ENCODE data around the gene MPG. TPM values are rescaled to one million over a fixed set of nuclear protein-coding genes. Genes with fewer than 3 reads are reported as not detected.

Gene MPG
- total RNA-seq, 1 donor from 2014 or later, result 46.5 TPM

GRCh38 chr16:83781-84615 lies 6.0 kb downstream of the MPG start:
- ATAC-seq, result no peak

- ATAC-seq, result peak; percentile 41
Observed at GRCh38 chr16:84718-85406, 6.8 kb downstream of the MPG start.

- ATAC-seq, result no peak
Observed at GRCh38 chr16:85407-85782, 7.4 kb downstream of the MPG start.

GRCh38 chr16:85865-86264 lies 7.8 kb downstream of the MPG start:
- no peak for ATAC-seq

- ATAC-seq, result no peak
Observed at GRCh38 chr16:86483-86952, 8.5 kb downstream of the MPG start.

- no peak for ATAC-seq
Observed at GRCh38 chr16:88613-89012, 10.6 kb downstream of the MPG start.

GRCh38 chr16:89391-90302 lies 11.6 kb downstream of the MPG start:
- no peak for ATAC-seq

GRCh38 chr16:91484-91883 lies 13.5 kb downstream of the MPG start:
- no peak for ATAC-seq

- ATAC-seq, result no peak
Observed at GRCh38 chr16:92431-93339, 14.7 kb downstream of the MPG start.

GRCh38 chr16:94918-95265 lies 16.9 kb downstream of the MPG start:
- ATAC-seq, result no peak

GRCh38 chr16:96935-97381 lies 18.9 kb downstream of the MPG start:
- peak; percentile 91 for ATAC-seq

GRCh38 chr16:97822-98221 lies 19.8 kb downstream of the MPG start:
- ATAC-seq, result no peak

GRCh38 chr16:100989-101388 lies 23.0 kb downstream of the MPG start:
- no peak for ATAC-seq

- ATAC-seq, result no peak
Observed at GRCh38 chr16:101586-101985, 23.6 kb downstream of the MPG start.

GRCh38 chr16:102060-102855 lies 24.2 kb downstream of the MPG start:
- ATAC-seq, result no peak

- no peak for ATAC-seq
Observed at GRCh38 chr16:104355-104754, 26.3 kb downstream of the MPG start.

GRCh38 chr16:104928-105327 lies 26.9 kb downstream of the MPG start:
- no peak for ATAC-seq

- no peak for ATAC-seq
Observed at GRCh38 chr16:105521-105920, 27.5 kb downstream of the MPG start.

GRCh38 chr16:106623-107324 lies 28.7 kb downstream of the MPG start:
- peak; percentile 54 for ATAC-seq

GRCh38 chr16:112153-112840 lies 34.3 kb downstream of the MPG start:
- ATAC-seq, result no peak

Measured in esophagus mucosa (tissue), 1 donor.